NCI-H1417 (cell line): ENCODE data around the gene FAM200C.

Source experiments
- DNase-seq, 3 experiments: peaks; one replicate each; lab custom pipeline; 2025; lab: John Stamatoyannopoulos, UW

FAM200C gene

DNA sequence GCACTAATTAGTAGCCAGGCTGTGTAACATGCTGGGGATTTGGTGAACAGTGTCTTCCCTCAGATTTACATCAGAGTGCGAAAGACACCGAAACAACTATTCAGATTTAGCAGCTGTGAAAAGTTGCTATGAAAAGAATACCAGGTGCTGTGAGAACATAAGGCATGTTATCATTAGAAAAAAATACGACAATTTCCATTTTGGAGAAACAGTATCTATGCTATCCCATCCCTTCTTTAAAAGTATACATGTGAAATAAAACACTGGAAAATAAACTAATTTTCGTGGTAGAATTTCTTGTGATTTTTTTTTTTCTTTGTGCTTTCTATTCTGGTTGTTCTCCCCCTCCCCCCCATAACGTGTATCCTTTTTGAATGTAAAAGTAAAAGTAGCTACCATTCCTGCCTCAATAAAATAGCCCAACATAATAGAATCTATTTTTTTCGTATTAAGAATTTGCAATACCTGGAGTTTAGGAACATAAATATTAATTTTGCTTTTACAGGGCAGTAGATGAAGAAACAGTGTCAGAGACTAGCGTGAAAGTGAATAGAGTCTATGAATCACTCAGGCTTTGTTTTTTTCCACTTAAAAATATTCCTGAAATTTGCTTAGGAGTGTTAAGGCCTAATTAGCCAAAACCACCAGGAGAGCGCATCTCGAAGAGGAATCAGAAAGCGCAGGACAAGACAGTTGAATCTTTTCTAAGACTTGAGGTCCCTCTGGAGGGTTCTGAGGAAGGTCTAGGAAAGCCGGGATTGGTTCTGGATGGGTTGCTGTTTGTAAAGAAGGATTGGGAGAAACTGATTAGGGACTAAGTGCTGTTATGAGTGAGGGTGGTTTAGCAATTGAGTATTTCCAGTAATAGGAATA, 19.8 kb upstream of the FAM200C start:
- DNase-seq: peak in 2 of 3 experiments; percentile 2 to 26

DNA sequence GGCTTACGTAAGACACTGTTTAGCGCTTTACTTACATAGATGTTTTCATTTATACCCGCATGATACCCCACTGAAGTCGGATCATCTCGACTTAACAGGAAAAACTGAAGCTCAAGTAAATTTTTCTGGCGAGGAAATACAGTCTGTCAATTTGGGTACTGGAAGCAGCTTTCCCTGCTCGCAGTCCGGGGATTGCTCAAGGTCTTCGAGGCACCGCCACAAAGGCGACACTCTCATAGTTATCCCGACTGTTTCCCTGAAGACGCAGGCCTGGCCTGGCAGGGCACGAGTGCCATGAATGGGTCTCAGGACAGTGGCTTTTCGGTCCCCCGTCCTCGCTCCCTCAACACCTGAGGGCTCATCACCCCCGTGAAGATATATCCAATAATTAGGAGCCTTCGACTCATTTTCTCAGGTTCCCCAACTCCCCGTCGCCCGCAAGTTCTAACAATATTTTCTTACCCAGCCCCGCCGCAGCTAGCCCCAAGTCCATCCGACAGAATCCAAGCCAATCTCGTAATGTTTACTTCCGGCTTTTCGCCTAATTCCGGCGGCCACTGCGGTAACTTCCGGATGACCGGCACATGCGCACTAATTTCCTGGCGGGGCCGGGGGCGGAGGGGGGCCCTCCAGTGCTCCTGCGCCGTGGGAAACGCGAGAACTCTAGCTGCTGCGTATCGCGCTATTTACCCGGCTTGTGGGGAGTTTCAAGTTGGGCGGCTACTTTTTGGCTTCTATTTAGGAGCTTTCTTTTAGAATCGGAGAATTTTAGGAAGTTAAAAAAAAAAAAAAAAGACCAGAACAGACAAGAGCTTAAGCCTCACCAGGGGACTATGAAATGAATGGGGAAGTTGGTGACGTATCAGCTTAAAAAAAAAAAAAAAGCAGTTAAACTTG, 19.0 kb upstream of the FAM200C start, which contains the start of gene SLU7:
Gene SLU7, minus strand, starts transcription at position 521 of the 897 bp plus-strand sequence. CDS start 3,787 bp downstream, outside the sequence.
- peak; percentile 82 to 93 (median 91) for DNase-seq

DNA sequence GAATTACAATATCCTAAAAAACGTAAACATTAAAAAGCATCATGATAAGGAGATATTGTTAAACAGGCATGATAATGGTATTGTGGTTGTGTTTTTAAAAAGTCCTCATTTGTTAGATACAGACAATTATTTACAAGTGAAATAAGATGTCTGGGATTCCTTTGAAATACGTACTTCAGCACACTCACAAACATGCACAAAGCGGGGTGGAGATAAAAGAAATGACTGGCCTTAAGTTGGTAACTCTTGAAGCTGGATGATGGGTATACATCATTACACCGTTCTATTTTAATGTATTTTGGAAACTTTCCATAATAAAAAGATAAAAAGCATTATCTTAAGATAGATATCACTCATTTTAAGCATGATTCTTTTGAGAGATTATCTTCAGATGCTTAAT, 1.0 kb downstream of the FAM200C start:
- DNase-seq: peak in 1 of 3 experiments; percentile 47

DNA sequence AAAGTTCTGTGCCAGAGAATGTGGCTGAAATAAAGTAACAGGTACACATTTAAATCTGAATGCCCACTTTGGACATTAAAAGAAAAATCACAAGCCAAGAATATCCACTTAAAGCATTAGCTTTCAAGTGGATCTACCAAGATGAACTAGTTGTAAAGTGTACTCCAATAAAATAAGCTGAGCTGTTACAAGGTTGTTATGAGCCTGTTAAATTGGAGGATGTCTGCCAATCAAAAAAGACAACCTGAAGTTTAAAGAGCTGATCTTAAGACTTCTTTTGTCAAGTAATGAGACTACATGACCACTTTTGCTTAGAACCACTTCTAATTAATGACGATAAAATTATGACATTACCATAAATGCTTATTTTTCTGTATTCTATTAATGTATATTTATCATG, 2.4 kb downstream of the FAM200C start:
- no peak for DNase-seq

DNA sequence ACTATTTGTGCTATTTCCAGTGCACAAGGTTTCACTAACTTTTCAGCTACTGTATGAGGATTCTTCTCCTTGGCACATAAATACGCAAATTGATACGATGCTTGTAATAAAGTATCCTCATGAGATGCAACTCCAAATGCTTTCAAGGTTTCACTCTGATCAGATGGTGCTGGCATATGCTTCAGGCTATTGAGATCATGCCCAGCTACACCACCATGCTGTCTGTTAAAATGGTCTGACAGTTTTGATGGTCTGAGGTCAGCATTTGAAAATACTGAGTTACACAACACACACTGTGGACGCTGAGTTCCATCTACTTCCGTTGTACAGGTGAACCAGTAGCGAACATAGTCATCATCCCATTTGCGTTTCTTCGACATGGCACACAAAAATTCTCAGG, 4.7 kb downstream of the FAM200C start:
- DNase-seq: no peak

DNA sequence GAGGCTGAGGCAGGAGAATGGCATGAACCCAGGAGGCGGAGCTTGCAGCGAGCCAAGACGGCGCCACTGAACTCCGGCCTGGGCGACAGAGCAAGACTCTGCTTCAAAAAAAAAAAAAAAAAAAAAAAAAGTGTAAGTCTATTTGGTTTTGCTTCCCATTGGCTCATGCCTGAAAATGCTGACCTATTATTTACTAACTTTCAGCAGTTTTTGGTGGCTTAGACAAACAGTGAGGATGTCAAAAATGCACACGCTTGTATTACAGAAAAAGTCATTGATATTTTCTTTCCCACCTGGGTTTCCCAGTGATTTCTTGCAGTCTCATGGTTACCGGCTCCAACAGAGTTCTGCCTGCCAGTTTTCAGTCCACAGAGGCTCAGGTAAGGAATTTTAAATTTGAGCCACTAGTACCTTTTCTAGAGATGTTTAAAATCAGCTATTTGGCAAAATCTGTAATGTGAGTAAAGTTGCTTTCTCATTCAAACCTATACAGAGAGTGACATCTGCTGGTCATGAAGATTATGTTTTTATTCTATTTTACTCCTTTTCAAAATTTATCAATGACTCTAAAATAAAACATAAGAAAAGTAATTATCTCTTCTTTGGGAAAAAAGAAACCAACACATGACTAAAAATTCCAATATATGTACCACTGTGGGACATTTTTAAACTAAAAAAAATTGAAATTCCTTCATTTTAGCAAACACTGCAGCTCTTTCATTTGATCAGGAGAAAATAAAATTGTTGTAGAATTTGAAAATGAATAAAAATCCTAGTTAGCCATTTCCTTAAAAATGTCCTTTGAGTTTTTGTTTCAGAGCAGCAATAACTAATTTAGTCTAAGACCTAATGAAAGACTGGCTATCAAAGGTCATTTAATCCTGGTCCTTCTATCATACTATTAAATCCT, 8.8 kb downstream of the FAM200C start:
- DNase-seq: peak in 1 of 3 experiments; percentile 12

DNA sequence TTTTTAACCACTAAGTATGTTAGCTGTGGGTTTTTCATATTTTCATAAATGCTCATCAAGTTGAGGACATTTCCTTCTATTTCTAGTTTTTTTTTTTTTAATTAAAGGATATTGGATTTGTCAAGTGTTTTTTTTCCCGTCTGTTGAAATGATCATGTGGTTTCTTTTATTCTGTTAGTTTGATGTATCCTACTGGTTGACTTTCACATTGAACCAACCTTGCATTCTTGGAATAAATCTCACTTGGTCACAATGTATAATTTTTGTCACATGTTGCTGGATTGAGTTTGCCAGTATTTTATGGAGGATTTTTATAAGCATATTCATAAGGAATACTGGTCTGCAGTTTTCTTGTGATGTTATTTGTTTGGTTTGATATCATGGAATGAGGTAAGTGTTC, 12.4 kb downstream of the FAM200C start:
- no peak for DNase-seq

DNA sequence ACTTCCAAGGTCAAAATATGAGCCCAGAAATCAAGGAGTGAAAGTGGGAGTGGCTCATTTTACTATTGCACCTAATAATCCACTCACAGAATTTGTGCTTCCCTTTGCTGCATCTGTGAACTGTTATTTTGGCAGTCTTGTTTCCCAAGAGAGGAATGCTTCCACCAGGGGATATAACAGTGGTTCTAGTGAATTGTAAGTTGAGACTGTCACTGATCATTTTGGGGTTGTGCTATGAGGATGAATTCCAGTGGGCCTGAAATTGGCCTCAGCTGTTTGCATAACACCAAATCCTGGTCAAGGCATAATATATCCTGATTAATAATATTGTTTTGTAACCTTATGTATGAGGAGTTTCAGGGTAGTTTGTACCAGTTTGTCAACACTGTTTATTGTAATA, 14.4 kb downstream of the FAM200C start:
- no peak for DNase-seq

DNA sequence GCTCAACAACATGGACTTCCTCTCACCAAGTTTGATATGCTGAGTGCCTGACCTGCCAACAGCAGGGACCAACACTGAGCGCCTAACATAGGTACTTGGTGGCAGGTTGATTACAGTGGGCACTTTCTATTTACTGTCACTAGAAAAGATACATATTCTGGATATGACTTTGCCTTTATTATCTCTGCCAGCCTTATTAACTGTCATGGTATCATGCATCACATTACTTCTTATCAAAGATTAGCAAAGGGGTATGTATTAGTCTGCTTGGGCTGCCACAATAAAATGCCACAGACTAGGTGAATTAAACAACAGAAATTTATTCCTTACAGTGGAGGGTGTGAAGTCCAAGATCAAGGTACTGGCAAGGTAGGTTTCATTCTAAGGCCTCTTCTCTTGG, 15.2 kb downstream of the FAM200C start:
- no peak for DNase-seq

DNA sequence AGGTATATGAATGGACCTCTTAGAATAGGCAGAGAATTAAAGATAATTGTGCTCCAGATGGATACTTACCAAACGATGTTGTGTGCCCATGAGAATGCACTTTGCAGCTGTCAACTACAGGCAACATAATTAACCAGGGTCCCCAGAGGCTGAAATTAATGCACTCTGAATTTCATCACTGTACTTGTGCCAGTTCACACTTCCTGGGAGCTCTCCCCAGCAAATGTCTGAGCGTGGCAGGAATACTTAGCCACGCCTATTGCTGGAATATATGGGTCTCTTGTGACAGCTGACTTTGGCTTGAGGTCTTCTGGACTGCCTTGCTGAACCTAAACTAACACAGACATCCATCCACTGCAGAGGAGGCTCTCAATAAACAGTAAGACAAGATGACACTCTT, 17.5 kb downstream of the FAM200C start:
- DNase-seq: peak in 1 of 3 experiments; percentile 7

DNA sequence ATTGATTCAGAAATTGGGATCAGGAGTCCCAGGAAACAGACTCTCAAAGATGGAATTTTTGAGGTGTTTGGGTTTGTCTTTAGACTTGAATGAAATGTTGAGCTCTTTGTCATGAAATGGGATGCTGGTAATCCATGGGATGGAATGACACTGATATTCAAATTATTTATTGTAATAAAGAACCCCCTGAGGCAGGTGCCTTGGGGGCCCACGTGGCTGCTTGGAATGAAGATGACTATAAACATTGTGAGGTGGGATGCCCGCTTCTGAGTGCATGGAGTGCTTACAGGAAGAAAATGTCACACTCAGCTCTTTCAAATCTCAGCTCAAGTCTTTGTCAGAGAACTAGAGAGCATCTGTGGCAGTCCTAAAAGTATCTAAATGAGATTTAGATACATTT, 19.8 kb downstream of the FAM200C start:
- no peak for DNase-seq

DNA sequence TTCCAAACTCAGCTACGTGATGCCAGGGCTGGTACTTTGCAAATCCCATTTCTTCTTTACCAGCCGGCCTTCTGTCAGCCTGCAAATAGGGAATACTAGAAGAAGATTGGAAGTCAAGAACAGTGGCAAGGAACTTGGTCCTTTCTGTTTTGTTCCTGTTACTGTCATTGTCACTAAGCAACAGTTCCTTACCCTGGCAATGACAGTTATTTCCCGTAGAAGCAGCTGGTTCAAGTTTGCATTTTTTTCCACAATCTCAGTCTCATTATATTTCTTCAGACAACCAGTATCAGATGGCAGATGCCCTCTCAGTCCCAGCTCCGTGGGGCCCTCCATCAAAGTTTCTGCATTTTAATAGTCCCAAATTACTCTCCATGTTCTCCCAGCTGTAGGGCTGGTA, 20.3 kb downstream of the FAM200C start:
- DNase-seq: no peak

DNA sequence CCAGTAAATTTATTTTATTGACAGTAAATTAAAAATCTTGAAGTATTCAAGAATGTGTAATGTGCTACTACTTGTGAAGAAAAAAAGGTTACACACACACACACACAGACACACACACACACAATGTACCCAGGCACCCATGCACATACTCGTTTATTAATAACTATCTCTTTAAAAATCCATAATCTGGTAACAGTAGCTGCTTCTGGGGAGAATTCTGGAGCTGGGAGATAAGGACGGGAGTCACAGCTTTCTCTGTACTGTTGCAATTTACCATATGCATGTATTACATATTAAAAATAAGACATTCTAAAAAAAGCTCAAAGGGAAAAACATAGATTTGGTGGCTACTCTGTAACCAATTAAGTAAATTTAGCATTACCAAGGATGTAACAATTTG, 21.5 kb downstream of the FAM200C start:
- DNase-seq: no peak

DNA sequence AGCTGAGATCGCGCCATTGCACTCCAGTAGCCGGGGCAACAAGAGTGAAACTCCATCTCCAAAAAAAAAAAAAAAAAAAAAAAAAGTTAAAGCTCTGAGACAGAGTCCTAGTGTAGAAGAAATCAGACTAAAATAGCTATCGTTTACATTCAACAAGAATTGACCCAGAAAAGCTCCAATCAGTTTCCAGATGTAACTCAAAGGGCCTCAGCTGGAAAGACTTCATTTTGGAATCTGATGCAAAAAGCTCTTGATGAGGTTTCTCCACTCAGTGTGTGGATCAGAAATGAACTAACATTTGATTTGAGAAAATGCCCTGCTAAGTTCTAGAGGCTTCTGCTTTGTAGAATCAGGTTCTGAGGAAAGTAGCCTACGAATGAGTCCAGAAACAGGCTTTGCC, 22.2 kb downstream of the FAM200C start:
- DNase-seq: no peak

DNA sequence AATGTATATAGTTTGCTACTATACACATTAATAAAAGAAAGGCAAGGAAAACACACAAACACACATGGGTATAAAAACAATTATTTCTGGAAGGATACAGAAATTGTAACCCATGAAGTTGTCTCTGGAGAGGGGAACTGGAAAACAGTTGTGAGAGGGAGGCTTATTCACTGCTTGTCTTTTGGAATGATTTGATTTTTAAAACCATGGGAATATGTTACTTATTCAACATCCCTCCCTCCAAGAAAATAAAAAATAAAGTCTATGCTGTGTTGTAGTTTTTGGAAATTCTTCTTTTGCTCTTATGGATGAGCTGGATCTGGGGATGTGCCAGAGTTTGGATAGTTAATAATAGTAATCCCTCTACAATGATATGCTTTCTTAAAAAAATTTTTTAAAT, 23.4 kb downstream of the FAM200C start:
- no peak for DNase-seq

DNA sequence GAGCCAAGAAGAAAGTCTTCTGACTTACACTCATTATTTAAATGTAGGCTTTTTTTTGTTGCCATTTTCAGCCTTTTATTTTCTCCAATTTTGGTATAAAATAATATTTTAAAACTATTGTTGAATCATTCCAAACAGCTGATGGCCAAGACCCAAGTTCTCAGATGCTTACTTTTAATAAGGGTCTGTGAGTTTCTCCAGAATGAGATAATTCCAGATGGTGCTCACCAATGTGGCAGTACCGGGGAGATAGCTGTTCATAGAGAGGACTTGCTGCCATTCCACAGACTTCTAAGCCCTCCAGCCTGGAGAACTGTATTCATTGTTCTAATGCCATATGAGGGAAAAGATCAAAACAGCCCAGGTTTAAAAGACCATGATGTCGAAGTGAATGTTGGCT, 24.2 kb downstream of the FAM200C start:
- no peak for DNase-seq

DNA sequence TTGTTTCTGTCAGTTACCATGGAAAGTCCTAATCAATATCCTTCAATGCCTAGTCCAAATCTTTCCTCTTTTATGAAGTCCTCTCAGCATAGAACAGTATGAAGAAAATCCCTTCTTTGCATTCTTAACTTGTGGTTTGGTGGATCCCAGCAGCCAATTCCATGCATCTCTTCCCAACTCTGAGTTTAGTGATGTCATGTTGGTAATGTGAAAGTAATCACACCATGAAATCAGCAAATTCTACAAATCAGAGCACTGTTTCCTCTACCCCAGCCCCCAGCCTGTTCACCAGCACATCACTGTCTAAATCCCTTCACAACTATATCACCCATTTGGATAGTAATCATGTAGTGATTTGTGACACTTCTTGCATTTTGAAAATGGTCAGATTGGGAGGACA, 24.7 kb downstream of the FAM200C start:
- no peak for DNase-seq

DNA sequence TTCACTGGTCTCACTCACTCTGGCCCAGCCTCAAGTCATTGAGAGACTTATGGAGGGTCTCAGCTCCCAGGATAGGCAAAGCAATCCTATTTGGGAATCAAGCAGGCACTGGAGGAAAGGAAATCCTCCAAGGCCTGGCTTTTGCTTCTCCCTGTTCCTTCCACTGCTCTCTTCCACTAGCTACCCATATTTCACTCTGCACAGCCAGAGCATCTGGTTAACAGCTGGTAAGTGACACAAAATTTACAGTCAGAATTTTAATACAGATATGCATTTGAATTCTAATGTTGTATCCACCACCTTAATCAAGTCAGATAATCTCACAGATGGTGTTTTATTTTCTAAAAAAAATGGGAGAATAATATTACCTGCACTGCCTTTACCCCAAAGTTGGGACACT, 28.6 kb downstream of the FAM200C start:
- DNase-seq: no peak

DNA sequence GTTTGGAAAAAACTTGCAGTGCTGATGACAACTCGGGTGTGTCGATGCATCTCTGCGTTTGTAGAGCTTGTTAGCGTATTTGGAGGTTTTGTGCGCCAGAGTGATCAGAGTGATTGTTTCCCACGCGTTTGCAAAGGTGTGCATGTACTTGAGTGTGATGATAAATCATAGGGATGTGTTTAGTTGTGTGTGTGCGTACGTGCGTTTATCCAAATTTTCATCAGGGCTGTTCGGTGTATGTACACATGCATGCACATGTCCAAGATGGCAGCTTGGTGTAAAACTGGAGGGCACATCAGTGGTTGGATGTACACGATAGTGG, 29.2 kb downstream of the FAM200C start:
- no peak for DNase-seq

DNA sequence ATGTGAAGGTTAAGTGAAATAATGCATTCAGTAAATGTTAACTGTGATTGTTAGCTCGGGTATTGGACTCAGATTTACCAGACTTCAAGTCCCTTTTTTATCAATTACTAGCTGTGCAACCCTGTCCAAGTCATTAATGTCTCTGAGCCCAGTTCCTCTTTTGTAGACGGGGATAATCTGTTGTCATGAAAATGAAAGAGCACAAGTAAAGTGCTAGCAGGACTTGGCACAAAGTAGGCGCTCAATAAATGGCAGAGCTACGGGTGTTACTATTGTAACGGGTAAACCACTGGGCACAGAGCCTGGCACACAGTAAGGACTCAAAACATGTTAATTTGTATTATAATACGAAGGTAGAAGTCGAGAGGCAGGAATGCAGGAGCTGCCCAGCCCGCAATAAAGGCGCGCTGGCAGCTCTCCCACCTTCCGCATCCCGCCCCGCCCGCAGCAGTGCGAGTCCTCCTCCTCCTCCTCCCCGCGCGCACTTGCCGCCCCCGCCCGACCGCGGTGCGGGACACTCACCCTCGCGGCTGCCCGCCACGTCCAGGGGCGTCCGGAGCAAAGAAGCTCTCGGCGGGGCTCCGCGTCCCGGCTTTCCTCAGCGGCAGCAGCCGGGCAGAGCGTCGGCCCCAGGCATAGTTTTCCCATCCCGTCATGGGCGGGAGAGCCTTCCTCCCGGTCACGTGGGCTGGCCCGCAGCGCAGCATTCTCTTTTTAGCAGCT, 29.7 kb downstream of the FAM200C start, which contains the start of gene C1QTNF2:
Gene C1QTNF2, minus strand, starts transcription at position 637 of the 723 bp plus-strand sequence. CDS start 15,615 bp downstream, outside the sequence.
- peak in 2 of 3 experiments; percentile 54 to 55 for DNase-seq

DNA sequence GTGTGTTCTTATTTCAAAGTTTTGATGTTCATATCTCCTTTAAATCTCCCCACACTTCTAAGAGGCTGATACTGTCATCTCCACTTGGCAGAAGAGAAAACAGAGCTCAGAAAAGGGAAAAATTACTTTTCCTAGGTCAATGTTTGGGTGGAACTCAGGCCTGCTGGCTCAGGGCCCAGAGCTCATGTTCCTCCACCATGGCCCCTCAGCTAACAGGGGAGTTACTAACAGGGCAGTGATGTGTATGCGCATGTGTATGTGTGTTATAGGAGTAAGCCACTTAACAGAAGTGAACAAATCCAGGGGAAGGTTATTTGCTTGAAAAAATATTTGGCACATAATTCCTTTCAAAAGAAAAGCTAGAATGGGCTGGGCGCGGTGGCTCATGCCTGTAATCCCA, 32.0 kb downstream of the FAM200C start:
- no peak for DNase-seq
